Activated CD4-positive, alpha-beta T cell treated with anti-CD3 and anti-CD28 coated beads, Interleukin-2, amount 10 ng/mL, durations not matched to agents 24 days and 14 days (primary cell): ENCODE data around the gene SPRING1. TPM values are rescaled to one million over a fixed set of nuclear protein-coding genes. Genes with fewer than 3 reads are reported as not detected.

Experiments used
- DNase-seq: peaks from one replicate; pipeline ENCODE4 v3.0.0; 2022
- H3K27ac Mint-ChIP-seq: one replicate; pipeline ENCODE4 v1.8.0; 2022; ENCODE audit warnings: mild to moderate bottlenecking, mixed read lengths
- H3K27me3 Mint-ChIP-seq: one replicate; pipeline ENCODE4 v1.8.0; 2022; ENCODE audit warnings: mixed read lengths
- H3K36me3 Mint-ChIP-seq: one replicate; pipeline ENCODE4 v1.8.0; 2022; ENCODE audit warnings: low read depth, mild to moderate bottlenecking, mixed read lengths
- H3K4me1 Mint-ChIP-seq: one replicate; pipeline ENCODE4 v1.8.0; 2021; ENCODE audit warnings: mixed read lengths
- H3K4me3 Mint-ChIP-seq: one replicate; pipeline ENCODE4 v1.8.0; 2022; ENCODE audit warnings: mild to moderate bottlenecking, moderate library complexity, mixed read lengths
- H3K9me3 Mint-ChIP-seq: one replicate; pipeline ENCODE4 v1.8.0; 2021; ENCODE audit warnings: mixed read lengths
- intact Hi-C: fragments of 100-400 bp; cut with micrococcal nuclease; formaldehyde crosslinking; loops from one replicate; pipeline ENCODE4 v1.15.1; 2023
- total RNA-seq: library from RNA; stranded (reverse); gene quantifications from 2 replicates; pipeline ENCODE4 v1.2.3, GENCODE V29; 2022

SPRING1 gene
- total RNA-seq, 1 donor from 2014 or later = 28.6 TPM

DNA sequence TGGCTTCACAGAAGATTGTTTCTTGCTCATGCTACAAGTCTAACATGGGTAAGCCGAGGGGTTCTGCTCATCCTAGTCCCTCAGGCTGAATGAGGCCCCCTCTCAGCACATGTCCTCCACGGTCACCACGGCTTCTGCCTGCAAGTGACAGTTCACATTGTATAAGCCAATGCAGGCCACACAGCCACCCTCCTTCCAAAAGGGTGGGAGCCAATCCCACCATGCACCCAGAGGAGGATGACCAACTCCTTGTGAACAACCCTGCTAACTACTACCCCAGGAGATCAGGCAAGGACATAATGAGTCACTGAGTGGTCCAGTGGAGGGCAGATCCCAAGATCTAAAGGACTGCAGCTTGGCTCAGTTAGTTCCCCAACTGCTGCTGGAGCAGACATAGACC lies 6.1 kb downstream of the SPRING1 start:
- H3K4me1 Mint-ChIP-seq = peaks cover 14% of the 10 kb centered on the region
- H3K9me3 Mint-ChIP-seq = no peaks in the 10 kb centered on the region
- H3K27me3 Mint-ChIP-seq = no peaks in the 10 kb centered on the region
- no peak overlapping the region for H3K4me3 Mint-ChIP-seq
- peaks cover 26% of the 10 kb centered on the region for H3K36me3 Mint-ChIP-seq
- H3K27ac Mint-ChIP-seq = peak overlapping the region; percentile 13
- intact Hi-C loops = no loop called here
- DNase-seq = no peak

DNA sequence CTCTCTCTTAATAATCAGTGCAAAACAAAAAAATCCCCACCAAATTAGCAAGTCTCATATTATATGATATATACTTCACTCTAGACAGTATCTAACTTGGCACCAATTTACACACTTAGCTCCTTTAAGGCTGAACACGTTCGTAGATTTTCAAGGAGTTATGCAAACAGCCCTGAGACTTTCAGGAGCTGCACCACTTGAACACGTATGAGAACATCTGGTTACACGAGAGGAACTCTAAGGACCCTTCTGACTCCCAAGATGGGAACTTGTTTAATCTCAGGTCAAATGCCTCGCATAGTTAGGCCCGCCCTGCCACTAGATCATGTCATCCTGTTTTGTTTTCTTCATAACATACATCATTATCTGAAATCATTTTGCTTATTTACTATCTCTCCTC lies 10.0 kb downstream of the SPRING1 start:
- Mint-ChIP-seq H3K4me3 (no peak overlapping the region), H3K9me3 (no peaks in the 10 kb centered on the region), H3K27ac (no peak overlapping the region), H3K27me3 (no peaks in the 10 kb centered on the region), H3K4me1 (peaks cover 5% of the 10 kb centered on the region), H3K36me3 (peaks cover 10% of the 10 kb centered on the region)
- intact Hi-C loops = no loop called here
- no peak for DNase-seq

DNA sequence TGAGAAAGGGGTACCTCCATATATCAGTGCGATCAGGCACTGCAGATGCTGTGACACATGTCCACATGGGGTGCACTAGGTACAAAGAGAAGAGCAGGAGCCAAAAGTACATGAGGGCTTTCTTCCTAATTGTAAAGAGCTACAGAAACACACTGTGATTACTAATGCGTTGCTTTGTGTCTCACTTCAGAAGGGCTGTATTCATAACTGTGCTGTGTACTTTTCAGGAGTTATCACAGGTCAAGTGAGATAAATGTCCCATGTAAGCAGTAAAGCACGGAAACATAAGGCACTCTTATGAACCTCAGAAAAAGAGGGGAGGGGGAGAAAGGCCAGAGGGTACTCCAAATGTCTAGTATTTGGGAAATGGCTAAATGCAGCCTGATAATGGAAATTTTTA lies 10.6 kb downstream of the SPRING1 start:
- DNase-seq = no peak
- Mint-ChIP-seq H3K27ac (no peak overlapping the region), H3K9me3 (no peaks in the 10 kb centered on the region), H3K27me3 (no peaks in the 10 kb centered on the region), H3K4me3 (no peak overlapping the region), H3K36me3 (peaks cover 12% of the 10 kb centered on the region), H3K4me1 (peaks cover 10% of the 10 kb centered on the region)
- intact Hi-C loops = no loop called here

DNA sequence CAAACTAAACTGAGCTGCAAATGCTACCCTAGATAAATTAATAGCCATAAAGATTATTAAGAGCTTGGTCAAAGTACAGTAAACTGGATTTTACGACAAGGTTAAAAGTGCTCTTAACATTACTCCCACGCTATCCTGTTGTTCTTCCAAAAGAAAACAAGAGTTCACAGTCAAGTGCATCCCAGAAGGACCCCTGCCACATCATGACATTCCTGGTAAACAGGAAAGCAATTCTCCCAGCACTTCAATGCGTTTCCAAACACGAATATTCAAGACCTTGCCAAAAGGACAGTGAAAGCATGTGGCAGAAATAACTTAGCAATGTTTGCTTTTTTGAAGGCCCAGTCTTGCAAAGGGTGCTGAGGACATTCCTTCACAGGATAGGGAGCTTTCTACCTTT lies 11.2 kb downstream of the SPRING1 start:
- Mint-ChIP-seq H3K27ac (no peak overlapping the region), H3K9me3 (no peaks in the 10 kb centered on the region)
- intact Hi-C loops = no loop called here

DNA sequence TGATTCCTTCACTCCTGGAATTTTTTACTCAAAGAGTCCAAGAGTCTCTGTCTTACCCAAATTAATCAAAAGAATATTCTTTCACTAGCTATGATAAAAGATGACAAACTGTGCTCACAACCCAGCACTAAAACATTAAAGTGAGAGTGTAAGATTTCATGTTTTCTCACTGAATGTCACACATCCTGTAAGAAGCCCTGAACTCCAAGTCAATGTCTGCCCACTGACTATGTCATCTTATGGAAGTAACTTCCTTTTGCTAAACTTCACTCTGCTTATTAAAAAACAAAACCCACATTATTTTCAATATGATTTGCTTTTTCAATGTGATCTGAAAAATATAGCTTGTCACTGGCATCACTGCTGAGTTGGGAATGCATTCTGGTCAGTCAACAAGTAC lies 15.6 kb downstream of the SPRING1 start:
- H3K27ac Mint-ChIP-seq = no peak overlapping the region
- no peaks in the 10 kb centered on the region for H3K9me3 Mint-ChIP-seq
- no peak for DNase-seq
- H3K4me3 Mint-ChIP-seq = no peak overlapping the region
- H3K36me3 Mint-ChIP-seq = peaks cover 18% of the 10 kb centered on the region
- intact Hi-C loops = no loop called here
- H3K27me3 Mint-ChIP-seq = no peaks in the 10 kb centered on the region
- peaks cover 7% of the 10 kb centered on the region for H3K4me1 Mint-ChIP-seq

More for the DNA sequence above, 11.2 kb downstream of the SPRING1 start:
- Mint-ChIP-seq H3K36me3 (peaks cover 13% of the 10 kb centered on the region), H3K4me1 (peaks cover 8% of the 10 kb centered on the region), H3K27me3 (no peaks in the 10 kb centered on the region), H3K4me3 (no peak overlapping the region)
- no peak for DNase-seq

DNA sequence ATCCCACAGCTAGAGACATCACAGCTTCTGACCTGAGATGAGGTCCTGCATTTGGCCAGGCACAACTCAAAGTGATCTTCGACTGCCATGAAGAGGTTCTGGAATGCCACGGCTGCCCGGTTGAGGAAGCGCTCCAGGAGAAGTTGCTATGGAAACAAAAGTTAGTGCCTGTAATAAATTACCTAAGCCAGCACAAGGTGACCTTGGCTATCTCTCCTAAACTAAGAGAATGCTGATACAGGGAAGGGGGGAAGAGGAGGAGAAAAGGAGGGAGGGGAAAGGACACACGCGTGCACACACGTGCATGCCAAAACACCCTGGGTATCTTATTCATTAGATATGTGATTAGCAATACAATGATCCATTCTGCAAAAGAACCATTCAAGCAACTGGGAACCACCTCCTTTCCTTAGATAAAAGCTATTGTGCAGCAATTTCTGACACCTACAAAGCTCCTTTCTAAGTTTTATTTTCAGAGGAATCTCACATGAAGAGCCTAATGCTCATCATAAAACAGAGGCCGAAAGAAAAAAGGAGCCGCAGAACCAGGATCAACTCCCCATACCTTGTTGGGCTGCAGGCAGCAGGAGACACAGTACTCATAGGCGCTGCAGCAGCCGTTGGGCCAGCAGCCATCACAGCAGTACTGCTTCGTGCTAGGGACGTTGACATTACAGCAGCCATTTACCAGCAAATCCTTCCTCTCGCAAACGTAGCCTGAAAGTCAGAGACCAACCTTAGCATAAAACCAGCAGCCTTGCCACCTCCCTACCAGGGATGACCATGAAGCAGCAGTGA lies 17.9 kb downstream of the SPRING1 start:
- intact Hi-C loops = no loop called here
- H3K9me3 Mint-ChIP-seq = no peaks in the 10 kb centered on the region
- DNase-seq = no peak
- H3K27me3 Mint-ChIP-seq = no peaks in the 10 kb centered on the region
- no peak overlapping the region for H3K27ac Mint-ChIP-seq
- H3K36me3 Mint-ChIP-seq = peaks cover 32% of the 10 kb centered on the region
- H3K4me3 Mint-ChIP-seq = no peak overlapping the region
- peaks cover 7% of the 10 kb centered on the region for H3K4me1 Mint-ChIP-seq

DNA sequence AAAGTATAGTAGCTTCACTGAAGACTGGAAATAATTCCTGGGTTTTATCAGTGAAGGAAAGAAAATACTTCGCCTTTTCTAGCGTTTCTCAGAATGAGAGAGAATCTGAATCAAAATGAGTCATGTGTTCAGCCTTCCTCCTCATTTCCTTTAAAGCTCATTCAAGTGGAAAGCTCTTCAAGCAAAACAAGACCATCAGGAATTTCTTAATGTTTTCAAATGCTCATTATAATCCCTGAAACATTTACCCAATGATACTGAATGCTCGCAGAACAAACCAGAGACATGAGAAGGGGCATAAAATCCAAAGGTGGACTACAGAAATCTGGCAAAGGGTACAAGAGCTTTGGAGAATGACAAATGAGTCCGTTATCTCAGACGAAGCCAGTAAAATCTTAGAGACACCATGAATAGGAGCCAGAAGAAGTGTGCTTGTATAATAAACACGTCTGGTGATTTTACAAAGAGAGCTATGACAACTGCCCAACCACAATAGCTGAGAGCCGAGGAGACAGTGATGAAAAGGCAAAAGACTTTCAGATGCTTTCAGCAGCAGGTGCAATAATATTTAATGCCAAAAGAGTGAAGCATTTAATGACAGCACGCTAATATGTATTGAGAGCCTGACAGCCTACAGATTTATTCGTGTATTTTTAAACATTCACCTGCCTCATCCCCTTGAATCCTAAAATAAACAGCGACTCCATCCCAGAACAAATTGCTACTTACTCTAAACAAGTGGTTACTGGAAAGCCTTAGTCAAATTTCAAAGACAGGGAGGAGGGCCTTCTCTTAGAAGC lies 19.0 kb downstream of the SPRING1 start:
- Mint-ChIP-seq H3K4me1 (peaks cover 7% of the 10 kb centered on the region), H3K9me3 (no peaks in the 10 kb centered on the region), H3K4me3 (no peak overlapping the region), H3K27me3 (no peaks in the 10 kb centered on the region), H3K36me3 (peaks cover 32% of the 10 kb centered on the region), H3K27ac (no peak overlapping the region)
- DNase-seq = no peak
- intact Hi-C loops = no loop called here

DNA sequence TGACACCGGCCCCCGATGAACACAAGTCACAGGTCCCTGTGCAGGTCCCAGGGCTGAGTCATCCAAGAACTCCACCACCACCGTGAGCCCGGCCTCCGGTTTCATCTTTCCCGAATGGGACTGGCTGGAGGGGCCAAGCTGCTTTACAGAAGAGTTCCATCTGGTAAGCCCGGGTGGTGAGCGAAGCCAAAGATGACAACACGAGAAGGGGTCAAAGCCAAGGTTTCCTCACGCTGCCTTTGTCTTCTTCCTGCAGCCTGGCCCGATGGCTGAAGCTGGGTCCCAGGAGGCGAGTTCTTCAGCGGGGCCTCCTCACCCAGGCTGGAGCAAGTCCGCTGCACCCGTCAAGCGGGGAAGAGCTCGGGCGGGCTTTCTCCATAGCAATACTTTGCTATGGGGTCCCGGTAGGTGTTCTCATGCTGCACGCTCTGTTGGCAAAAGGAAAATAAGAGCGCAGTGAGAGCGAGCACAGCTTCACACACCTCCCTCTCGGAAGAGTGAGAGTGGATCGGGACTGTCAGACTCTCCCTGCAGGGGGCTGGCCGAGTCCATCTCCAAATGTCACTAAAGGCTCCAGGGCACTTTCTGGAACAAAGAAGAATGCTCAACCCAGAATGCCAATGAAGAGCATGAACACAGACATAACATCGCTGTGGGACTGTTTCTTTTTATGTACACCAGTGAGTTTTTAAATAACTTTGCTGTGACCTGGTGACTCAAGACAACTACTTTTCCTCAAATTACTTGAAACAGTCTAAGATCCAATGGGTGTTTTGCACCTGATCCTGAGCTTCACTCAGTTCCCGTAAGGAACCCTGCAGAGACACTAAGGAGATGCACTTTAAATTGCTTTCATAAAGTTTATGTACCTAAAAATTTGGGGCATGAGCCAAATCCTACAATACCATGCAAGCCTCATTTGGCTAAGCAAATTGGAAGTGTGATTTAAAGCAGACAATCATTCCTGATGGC lies 20.1 kb downstream of the SPRING1 start:
- Mint-ChIP-seq H3K4me3 (no peak overlapping the region), H3K36me3 (peaks cover 30% of the 10 kb centered on the region), H3K9me3 (no peaks in the 10 kb centered on the region), H3K27me3 (no peaks in the 10 kb centered on the region), H3K4me1 (peaks cover 5% of the 10 kb centered on the region), H3K27ac (no peak overlapping the region)
- DNase-seq = no peak
- intact Hi-C loops = no loop called here

DNA sequence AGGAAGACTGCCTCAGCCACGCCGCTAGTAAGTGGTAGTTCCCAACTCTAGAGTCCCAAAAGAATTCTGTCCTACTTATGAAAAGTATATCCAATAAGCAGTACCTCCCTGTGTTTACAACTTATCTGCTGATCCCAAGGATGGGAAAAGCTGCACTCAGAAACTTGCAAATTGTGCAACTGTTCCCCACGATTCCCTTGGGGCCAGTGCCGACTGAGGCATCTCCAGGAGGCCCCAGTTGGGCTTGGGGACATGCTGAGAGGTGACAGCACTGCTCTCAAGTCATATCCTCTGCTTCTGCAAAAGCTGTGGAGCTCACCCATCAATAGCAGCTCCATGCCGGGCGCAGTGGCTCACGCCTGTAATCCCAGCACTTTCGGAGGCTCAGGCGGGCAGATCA lies 23.7 kb downstream of the SPRING1 start:
- intact Hi-C loops = no loop called here
- H3K27ac Mint-ChIP-seq = no peak overlapping the region
- DNase-seq = no peak
- H3K36me3 Mint-ChIP-seq = peaks cover 16% of the 10 kb centered on the region
- no peak overlapping the region for H3K4me3 Mint-ChIP-seq
- no peaks in the 10 kb centered on the region for H3K9me3 Mint-ChIP-seq
- peaks cover 1% of the 10 kb centered on the region for H3K4me1 Mint-ChIP-seq
- peaks cover 13% of the 10 kb centered on the region for H3K27me3 Mint-ChIP-seq

DNA sequence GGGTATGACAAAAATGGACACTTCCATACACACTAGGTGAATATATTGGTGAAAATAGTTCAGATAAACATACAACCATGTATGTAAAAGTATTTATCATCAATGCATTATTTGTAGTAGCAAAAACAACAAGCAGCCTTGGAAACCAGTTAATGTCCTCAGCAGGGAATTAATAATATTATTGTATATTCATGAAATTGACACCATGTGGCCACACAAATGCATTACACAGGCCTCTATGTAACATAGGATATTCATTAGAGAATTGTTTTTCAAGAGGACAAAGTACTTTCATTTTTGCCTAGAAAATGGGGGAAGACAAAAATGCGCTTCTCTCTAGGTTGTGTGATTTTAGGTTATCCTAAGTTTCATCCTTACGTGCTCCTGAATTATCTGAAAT lies 24.3 kb downstream of the SPRING1 start:
- intact Hi-C loops = no loop called here
- H3K27ac Mint-ChIP-seq = no peak overlapping the region
- peaks cover 16% of the 10 kb centered on the region for H3K36me3 Mint-ChIP-seq
- H3K4me1 Mint-ChIP-seq = peaks cover 6% of the 10 kb centered on the region
- H3K9me3 Mint-ChIP-seq = no peaks in the 10 kb centered on the region
- H3K27me3 Mint-ChIP-seq = peaks cover 19% of the 10 kb centered on the region
- no peak for DNase-seq
- H3K4me3 Mint-ChIP-seq = no peak overlapping the region

DNA sequence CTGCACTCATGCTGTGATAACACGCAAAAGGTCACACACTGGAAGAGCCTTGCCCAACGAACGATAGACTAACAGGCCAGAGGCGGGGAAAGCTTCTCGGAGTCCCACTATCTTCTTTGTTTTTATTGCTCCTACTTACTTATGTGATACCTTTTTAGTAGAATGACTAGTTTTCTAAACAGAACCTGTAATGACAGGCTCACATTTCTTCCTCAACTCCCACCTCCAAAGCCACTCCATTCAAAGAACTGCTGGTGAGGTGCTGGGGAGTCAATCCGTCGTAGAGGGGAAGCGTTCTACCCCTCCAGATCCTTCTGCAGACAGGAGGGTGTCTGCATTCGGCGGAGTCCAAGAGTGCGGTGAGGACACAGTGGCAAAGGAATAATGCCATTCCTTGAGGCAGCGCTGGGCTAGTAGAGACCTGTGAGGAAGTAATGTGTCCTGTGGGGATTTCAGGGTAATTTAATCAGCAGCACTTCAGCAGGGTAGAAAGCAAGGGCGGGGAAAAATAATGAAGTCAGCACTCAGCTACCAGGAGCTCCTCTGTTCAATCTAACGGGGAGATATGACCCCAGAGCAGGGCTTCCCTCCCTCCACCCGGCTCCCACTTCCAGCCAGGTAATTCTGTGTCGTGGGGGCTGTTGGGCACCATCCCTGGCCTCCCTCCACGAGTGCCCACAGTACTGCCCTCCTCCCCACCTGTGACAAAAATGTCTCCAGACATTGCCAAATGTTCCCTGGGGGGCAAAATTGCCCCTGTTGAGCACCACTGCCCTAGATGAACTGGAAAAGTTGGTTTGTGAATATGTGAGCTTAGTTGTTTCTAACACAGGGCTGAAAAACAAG lies 25.2 kb downstream of the SPRING1 start:
- Mint-ChIP-seq H3K9me3 (no peaks in the 10 kb centered on the region), H3K4me3 (no peak overlapping the region), H3K4me1 (peaks cover 7% of the 10 kb centered on the region), H3K36me3 (peaks cover 16% of the 10 kb centered on the region), H3K27ac (no peak overlapping the region), H3K27me3 (peaks cover 20% of the 10 kb centered on the region)
- intact Hi-C loops = no loop called here
- DNase-seq = no peak

DNA sequence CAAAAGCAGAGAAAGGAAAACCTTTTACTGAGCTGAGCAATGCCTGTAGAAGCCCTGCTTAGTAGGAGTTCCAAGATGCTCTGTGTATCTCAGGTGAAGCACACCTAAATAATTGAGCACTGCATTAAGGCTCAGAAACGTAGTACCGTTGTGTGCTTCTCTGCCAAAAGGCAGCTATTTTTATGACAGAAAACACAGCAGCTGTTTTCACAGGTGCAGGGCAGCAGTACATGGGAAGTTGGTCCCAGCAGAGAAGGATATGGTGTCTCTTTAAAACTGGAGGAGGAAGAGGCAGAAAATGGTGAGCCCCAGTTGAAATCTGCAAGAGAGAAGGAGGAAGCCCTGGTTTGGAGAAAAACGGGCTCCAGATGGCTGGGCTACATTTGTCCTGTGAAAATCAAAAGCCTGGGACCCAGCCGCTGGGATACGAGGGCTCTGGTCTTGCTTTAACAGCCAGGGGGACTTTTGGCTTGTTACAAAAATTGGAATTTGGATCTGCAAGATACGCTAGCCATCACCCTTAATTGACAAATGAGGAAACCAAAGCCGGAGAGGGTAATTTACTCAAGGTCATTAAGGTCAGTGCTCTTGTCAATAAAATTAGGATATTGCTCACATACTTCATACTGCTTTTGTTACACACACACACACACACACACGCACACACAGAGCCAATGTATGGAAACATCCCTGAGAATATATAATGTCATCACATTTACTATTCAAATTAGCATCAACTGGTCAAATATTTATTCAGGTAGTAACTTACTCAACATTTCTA lies 27.3 kb downstream of the SPRING1 start:
- DNase-seq = no peak
- Mint-ChIP-seq H3K36me3 (peaks cover 2% of the 10 kb centered on the region), H3K27me3 (peaks cover 24% of the 10 kb centered on the region), H3K4me3 (no peak overlapping the region), H3K4me1 (peaks cover 7% of the 10 kb centered on the region), H3K27ac (peak overlapping the region; percentile 10), H3K9me3 (no peaks in the 10 kb centered on the region)
- intact Hi-C loops = no loop called here
